DOHH2 (cell line): ENCODE measurements around the gene DUSP3.

Experiments used
- EZH2phosphoT487 ChIP-seq: fragments of 200-600 bp; sonication (generic); IDR thresholded peaks from 2 replicates; pipeline ENCODE4 v1.6.1; 2017; ENCODE audit warnings: borderline replicate concordance, mild to moderate bottlenecking, antibody characterized with exemption, low read length, moderate library complexity, mixed read lengths
- TF ChIP-seq, protein P1 (sequence below): fragments of 200-600 bp; sonication (generic); IDR thresholded peaks from one replicate; pipeline ENCODE4 v1.5.1; 2014; ENCODE audit warnings: antibody characterized with exemption, mild to moderate bottlenecking, low read depth, low read length; ENCODE audit not compliant: poor library complexity, severe bottlenecking

DNA sequence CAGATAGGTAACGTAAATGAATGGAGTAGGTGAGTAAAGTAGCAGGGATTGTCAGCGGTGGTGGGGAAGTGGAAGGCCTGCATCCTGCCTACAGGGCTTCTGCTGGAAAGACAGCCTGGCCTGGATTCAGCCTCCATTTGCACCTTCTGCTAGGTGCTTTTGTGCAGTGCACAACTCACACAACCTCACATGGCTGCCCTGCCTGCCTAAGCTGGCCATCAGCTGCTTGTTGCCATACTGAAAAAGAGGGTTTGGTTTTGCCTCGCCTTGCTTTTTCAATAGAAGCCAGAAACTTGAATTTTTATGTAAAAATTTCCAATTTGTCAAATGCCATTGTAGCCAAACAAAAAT lies 56.5 kb downstream of the DUSP3 start:
- TF ChIP-seq, protein P1, sequence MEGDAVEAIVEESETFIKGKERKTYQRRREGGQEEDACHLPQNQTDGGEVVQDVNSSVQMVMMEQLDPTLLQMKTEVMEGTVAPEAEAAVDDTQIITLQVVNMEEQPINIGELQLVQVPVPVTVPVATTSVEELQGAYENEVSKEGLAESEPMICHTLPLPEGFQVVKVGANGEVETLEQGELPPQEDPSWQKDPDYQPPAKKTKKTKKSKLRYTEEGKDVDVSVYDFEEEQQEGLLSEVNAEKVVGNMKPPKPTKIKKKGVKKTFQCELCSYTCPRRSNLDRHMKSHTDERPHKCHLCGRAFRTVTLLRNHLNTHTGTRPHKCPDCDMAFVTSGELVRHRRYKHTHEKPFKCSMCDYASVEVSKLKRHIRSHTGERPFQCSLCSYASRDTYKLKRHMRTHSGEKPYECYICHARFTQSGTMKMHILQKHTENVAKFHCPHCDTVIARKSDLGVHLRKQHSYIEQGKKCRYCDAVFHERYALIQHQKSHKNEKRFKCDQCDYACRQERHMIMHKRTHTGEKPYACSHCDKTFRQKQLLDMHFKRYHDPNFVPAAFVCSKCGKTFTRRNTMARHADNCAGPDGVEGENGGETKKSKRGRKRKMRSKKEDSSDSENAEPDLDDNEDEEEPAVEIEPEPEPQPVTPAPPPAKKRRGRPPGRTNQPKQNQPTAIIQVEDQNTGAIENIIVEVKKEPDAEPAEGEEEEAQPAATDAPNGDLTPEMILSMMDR, result no peak
- no peak for TF ChIP-seq EZH2phosphoT487
